HG03565 (cell line): ENCODE data around the gene SPRR4.

Source experiments
- ATAC-seq: cut with Tn5 transposase; IDR thresholded peaks from one replicate; pipeline ENCODE4 v1.9.1; 2021; ENCODE audit warnings: mild to moderate bottlenecking, moderate library complexity; ENCODE audit not compliant: unreplicated experiment

Gene SPRR4

GRCh38 chr1:152964536-152964935, 5.9 kb upstream of the SPRR4 start:
- ATAC-seq, result no peak

DNA sequence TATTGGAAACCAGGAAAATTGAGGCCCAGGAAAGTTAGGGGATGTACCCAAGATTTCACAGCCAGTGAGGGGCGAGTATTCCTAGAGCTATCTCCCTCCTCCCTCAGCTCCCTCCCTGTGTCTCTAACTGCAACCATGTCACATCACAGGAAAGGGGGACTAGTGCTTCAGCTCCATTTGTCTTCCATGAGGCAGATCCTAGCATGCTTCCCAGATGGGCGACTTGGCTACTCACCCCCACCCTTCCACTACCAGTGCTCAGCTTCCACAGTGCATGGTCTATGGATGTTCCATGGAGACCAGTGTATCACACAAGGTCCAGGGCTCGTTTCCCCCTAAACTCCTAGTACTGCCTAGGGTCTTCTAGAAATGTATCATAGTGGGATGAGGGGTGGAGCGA, 4.6 kb upstream of the SPRR4 start:
- ATAC-seq, result no peak

DNA sequence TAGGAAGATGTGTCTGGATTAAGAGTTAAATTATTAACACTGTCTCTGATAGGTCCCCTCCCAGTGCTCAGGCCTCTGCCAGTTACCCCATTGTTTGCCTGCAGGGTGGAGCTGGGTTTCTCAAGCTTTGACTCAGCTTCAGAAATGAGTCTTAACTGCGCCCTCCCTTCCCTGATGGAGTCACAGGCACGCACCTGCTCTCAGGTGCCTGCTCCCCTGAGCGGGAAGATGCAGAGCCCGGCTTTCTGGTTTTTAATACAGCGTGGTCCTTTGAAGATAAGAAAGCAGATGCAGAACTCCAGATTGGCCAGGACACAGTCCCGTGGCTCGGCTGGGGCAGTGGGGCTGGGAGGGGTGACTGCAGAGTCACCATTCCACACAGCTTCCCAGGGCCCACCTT, 3.2 kb upstream of the SPRR4 start:
- no peak for ATAC-seq

GRCh38 chr1:152968248-152968647, 2.2 kb upstream of the SPRR4 start:
- ATAC-seq, result peak; percentile 86

DNA sequence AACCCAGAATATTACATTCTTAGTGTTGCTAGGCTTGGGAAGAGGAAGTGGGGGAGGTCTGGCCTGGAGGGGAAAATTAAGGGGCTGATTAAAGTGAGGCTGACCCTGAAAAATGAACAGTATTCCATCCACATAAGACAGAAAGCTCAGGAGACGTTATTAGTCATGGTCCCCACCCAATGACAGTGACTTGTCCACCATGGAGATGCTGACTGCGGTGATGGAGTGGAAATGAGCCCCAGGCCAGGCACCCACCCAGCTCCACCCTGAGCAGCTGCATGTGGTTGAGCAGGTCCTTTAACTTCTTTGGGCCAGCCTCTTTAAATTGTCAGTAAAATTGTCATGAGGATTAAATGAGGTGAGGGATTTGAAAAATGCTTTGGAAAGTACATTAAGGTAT, 1.4 kb upstream of the SPRR4 start:
- no peak for ATAC-seq

DNA sequence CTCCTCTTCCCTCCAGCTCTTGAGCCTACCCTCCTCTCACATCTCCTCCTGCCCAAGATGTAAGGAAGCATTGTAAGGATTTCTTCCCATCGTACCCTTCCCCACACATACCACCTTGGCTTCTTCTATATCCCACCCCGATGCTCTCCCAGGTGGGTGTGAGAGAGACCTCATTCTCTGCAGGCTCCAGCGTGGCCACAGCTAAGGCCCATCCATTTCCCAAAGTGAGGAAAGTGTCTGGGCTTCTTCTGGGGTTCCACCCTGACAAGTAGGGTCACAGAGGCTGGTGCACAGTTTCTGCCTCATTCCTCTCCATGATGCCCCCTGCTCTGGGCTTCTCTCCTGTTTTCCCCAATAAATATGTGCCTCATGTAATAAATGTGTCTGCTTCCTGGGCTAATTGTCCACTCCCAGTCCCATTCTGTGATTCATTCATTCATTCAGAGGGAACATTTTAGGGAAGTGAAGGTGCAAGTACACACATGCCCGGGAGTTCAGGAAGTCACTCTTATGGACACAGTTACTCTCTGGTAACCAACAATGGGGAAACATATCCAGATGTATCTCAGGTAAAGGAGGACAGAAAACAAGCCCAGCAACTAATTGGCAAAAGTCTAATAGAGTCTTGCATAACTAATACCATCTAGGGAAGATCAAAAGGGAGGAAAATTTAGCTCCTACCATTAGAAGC, 1.9 kb downstream of the SPRR4 start:
- ATAC-seq, result no peak

GRCh38 chr1:152976688-152977087, 6.2 kb downstream of the SPRR4 start:
- ATAC-seq, result no peak

DNA sequence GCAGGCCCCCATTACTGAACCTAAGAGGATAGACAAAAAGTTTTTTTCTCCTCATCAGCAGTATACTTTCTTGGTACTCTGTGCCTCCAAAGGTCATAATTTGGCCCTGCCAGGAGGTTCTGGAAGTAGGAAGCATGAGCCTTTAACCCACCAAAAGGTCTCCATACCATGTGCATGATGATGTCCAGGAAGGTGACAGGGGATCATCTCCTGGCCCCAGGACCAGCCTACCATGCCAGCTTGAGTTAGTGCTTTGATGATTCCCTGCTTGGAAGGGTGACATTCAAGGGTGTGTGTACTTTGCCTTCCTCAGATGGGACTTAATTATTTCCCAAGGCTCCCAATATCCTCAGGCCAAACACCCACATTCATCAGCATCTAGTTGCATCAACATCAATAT, 7.2 kb downstream of the SPRR4 start:
- ATAC-seq, result no peak

DNA sequence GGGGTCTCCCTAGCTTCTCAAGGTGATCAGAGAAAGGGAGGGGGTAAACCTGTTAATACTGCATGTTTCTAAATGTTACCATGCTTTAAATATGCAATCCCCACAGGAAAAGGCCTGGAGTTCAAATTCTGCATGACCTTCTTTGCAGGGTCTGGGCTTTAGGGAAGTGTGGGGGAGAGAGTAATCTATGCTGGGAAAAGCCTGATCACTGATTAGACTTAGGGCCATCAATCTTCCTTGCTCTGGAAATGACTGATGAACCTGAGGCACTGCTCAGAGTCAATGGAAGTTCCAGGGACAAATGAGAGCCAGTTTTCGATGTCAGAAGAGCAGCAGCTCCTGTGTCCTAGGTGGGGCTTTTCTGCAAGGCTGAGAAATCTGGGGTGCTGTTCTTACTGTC, 10.2 kb downstream of the SPRR4 start:
- no peak for ATAC-seq

DNA sequence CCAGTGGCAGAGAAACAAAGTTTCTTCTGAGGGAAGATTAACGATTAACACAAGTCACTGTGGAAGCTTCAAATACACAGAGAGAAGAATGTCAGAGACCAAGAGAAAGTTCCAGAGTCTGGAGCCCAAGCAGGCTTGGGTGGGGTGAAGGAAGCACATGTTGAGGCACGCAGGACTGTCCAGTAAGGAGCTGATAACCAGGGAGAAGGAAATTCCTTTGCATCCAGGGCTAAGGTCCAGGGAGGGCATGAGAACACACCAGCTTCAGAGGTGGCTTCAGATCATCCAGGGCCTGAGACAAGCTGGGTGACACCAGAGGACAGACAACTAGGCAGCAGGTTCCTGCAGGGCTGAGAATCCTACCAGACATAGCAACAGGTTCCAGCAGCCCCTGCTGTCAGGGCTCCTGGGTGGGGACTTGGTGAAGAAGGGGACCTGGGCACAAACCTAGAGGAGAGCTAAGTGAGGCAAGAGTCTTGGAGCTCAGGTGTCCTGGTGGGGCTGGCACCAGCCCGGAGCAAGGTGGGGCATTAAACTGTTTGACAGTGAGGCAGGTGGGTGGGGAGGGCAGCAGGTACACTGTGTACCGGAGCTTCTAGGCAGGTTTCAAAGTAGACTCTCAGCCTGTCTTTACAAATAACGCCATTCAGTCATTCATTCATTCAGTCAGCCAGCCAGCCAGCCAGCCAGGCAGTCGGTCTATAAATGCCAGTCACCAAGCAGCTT, 10.9 kb downstream of the SPRR4 start:
- ATAC-seq, result no peak

- ATAC-seq, result no peak
Measured at GRCh38 chr1:152982076-152982475, 11.6 kb downstream of the SPRR4 start.

DNA sequence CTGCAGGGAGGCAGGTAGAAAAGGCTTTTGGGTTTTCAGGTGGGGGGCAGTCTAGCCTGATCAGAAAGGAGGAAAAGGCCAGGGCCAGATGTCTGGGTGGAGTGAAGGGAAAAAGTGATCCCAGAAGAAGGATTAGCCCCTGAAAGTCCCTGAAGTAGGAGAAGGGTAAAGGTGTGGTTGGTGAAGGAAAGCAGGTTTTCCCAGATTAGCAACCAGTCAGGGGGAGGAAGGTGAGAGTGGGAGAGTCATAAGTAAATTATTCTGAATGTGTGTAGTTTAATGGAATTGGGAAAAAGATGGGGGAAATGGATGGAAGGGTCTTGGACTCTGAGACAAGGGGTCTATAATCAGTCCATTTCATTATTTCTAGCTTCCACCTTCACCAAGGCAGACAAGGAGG, 12.8 kb downstream of the SPRR4 start:
- ATAC-seq, result no peak

DNA sequence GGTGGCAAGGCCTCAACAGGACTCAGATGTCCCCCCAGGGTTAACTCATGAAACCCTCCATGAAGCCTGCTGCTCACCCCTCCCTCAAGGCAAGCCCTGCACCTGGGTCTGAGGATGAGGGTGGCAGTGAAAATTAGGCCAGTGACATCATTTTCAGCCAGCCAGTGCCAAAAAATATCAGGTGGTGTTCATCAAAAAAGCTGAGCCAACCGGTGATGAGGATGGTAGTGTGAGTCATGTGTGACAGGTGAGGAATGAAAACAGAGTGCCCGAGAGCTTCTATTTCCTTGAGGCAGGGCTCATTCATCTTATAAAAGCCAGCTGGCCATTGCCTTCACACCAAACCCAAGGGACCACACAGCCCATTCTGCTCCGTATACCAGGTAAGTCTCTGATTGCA, 13.3 kb downstream of the SPRR4 start, which contains the start of gene SPRR1A:
Gene SPRR1A (plus strand): TSS at position 339 of the 400 bp plus-strand sequence. CDS start 1,150 bp downstream, outside the sequence.
- ATAC-seq, result no peak

DNA sequence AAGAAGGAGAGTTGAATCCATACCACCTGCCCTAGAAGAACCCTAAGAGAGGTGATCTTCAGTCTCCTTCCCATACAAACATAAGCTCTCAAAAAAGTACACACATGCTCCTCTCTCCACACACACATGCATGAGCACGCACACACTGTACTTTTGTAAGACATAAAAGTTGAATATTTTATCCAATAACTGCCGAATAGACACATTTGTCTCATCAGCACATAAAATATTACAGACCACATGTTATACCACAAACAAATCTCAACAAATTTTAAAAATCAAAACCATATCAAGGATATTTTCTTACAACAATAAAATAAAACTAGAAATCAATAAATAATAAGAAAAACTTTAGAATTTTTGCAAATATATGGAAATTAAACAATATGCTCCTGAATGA, 16.1 kb downstream of the SPRR4 start:
- no peak for ATAC-seq

DNA sequence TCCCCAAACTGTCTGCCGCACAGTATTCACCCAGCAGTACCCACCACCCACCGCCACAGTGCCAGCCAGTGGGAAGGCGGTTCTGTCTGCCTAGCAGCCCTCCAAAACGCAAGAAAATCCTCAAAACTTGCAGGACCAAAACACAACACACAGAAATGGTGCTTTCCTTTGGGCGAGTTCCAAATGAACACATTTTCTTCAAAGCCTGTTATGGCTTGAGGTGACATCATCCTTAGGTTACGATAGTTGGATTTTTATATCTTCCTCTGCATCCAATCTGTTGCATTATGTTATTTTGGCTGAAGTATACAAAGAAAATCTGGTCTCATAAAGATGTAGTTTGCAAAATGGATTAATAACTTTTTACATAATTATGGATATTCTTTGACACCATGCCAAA, 22.7 kb downstream of the SPRR4 start:
- no peak for ATAC-seq

DNA sequence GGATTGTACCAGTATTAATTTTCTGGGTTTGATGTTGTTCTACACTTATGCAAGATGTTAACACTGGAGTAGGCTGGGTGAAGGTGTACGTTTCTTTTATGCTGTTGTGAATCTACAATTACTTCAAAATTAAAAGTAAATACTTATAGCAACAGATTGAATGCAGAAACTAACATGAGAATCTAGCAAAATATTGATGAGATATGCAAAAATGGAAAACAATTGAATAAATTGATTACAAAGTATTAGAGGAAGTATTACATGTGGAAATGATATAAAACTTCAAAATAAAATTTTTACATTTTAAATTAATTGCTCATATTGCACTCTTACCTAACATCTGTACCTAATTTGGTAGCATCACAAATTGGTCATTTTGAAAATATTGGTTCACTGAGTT, 25.4 kb downstream of the SPRR4 start:
- ATAC-seq, result no peak

- ATAC-seq, result no peak
Measured at GRCh38 chr1:152996633-152997400, 26.4 kb downstream of the SPRR4 start.

GRCh38 chr1:152997901-152998300, 27.5 kb downstream of the SPRR4 start:
- no peak for ATAC-seq

GRCh38 chr1:152998476-152998875, 28.0 kb downstream of the SPRR4 start:
- ATAC-seq, result no peak

DNA sequence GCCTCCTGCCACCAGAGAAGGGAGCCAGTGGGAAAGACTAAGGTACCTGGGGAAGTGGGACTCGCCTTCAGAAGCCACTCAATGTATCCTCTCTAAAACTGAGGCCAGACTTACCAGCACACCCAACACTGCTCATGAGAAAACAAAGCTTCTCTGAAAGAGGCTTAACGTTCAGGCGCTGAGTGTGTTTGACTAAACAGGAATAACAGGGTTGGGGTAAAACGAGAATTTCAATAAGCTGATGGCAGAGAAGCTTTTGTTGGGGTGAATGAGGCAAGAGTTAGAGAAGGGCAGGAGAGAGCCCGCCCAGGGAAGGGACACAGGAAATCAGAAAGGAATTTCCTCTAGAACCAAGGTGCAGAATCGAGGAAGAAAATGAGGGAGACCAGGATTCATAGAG, 29.4 kb downstream of the SPRR4 start:
- ATAC-seq, result no peak

GRCh38 chr1:153000294-153000693, 29.8 kb downstream of the SPRR4 start:
- no peak for ATAC-seq

- ATAC-seq, result no peak
Measured at GRCh38 chr1:153001382-153001781, 30.9 kb downstream of the SPRR4 start, which contains the start of gene SPRR3. TSS of gene SPRR3 (plus strand) at chr1:153001749. CDS start at chr1:153003021, 1,272 bp downstream.
